ENCODE results near the gene TMEM255B.
"Not testable (repeated sequence)": the region's sequence is repeated elsewhere in the genome, so short reads cannot be mapped to it uniquely, and the experiment has no call there.

TMEM255B gene

GRCh38 chr13:113758651-113759524 is at the start of gene TMEM255B:
TSS of gene TMEM255B (plus strand) at chr13:113759226. CDS start at chr13:113759270, 44 bp downstream.
- peak; percentile 68 for DNase-seq (ENCODE audit: low read depth)

GRCh38 chr13:113722921-113723320 is 36.1 kb upstream of the TMEM255B start:
- DNase-seq (ENCODE audit: low read depth): no peak

- DNase-seq (ENCODE audit: low read depth): no peak
Measured at GRCh38 chr13:113723410-113724015, 35.5 kb upstream of the TMEM255B start.

- no peak for DNase-seq (ENCODE audit: low read depth)
Measured at GRCh38 chr13:113724016-113724758, 34.8 kb upstream of the TMEM255B start.

- DNase-seq (ENCODE audit: low read depth): peak; percentile 77
Measured at GRCh38 chr13:113724780-113725315, 34.2 kb upstream of the TMEM255B start.

- peak; percentile 33 for DNase-seq (ENCODE audit: low read depth)
Measured at GRCh38 chr13:113725329-113726105, 33.5 kb upstream of the TMEM255B start.

- DNase-seq (ENCODE audit: low read depth): not testable (repeated sequence)
Measured at GRCh38 chr13:113726106-113726821, 32.8 kb upstream of the TMEM255B start.

- no peak for DNase-seq (ENCODE audit: low read depth)
Measured at GRCh38 chr13:113726961-113727411, 32.0 kb upstream of the TMEM255B start.

GRCh38 chr13:113728571-113729054 is 30.4 kb upstream of the TMEM255B start:
- no peak for DNase-seq (ENCODE audit: low read depth)

- DNase-seq (ENCODE audit: low read depth): no peak
Measured at GRCh38 chr13:113729187-113730019, 29.6 kb upstream of the TMEM255B start.

GRCh38 chr13:113730258-113730691 is 28.8 kb upstream of the TMEM255B start:
- DNase-seq (ENCODE audit: low read depth): no peak

GRCh38 chr13:113730831-113731191 is 28.2 kb upstream of the TMEM255B start:
- DNase-seq (ENCODE audit: low read depth): no peak

- no peak for DNase-seq (ENCODE audit: low read depth)
Measured at GRCh38 chr13:113731192-113732175, 27.5 kb upstream of the TMEM255B start.

- DNase-seq (ENCODE audit: low read depth): no peak
Measured at GRCh38 chr13:113732176-113732960, 26.7 kb upstream of the TMEM255B start.

GRCh38 chr13:113732961-113733950 is 25.8 kb upstream of the TMEM255B start:
- no peak for DNase-seq (ENCODE audit: low read depth)

GRCh38 chr13:113734099-113734825 is 24.8 kb upstream of the TMEM255B start:
- no peak for DNase-seq (ENCODE audit: low read depth)
